Measurements from ENCODE around the gene APC2.

Gene APC2

GRCh38 chr19:1483131-1483978 lies 33.4 kb downstream of the APC2 start:
- Histone ChIP-seq H3K4me1 (peaks cover 0 to 12% (median 9%) of the 10 kb centered on the region in 4 donors), H3K27me3 (peaks cover 0 to 9% of the 10 kb centered on the region in 2 donors), H3K4me3 (no peak overlapping the region), H3K27ac (no peak overlapping the region), H3K36me3 (no peaks in the 10 kb centered on the region), H3K9me3 (no peaks in the 10 kb centered on the region)
- TF ChIP-seq CTCF (IDR thresholded peaks at IDR 0.05), result no peak
- intact Hi-C loops (cut with DNase I; ENCODE audit: low total_unique reads), result no loop called here
- DNase-seq, result no peak

GRCh38 chr19:1483979-1484428 lies 34.1 kb downstream of the APC2 start:
- DNase-seq, result no peak
- Histone ChIP-seq H3K36me3 (no peaks in the 10 kb centered on the region), H3K4me1 (peaks cover 0 to 8% (median 5%) of the 10 kb centered on the region in 4 donors), H3K27me3 (peaks cover 0 to 9% of the 10 kb centered on the region in 2 donors), H3K9me3 (no peaks in the 10 kb centered on the region), H3K4me3 (no peak overlapping the region), H3K27ac (no peak overlapping the region)
- no peak for TF ChIP-seq CTCF (IDR thresholded peaks at IDR 0.05)
- intact Hi-C loops (cut with DNase I; ENCODE audit: low total_unique reads), result no loop called here

- intact Hi-C loops (cut with DNase I; ENCODE audit: low total_unique reads), result no loop called here
- H3K27ac ChIP-seq, result no peak overlapping the region
- H3K4me3 ChIP-seq, result no peak overlapping the region
- H3K36me3 ChIP-seq, result no peaks in the 10 kb centered on the region
- no peaks in the 10 kb centered on the region for H3K9me3 ChIP-seq
- DNase-seq, result no peak
- no peak for TF ChIP-seq CTCF (IDR thresholded peaks at IDR 0.05)
- H3K27me3 ChIP-seq, result peaks cover 0 to 18% of the 10 kb centered on the region in 2 donors
- peaks cover 0 to 21% (median 16%) of the 10 kb centered on the region in 4 donors for H3K4me1 ChIP-seq
Observed at GRCh38 chr19:1486720-1487575, 37.0 kb downstream of the APC2 start.

- Histone ChIP-seq H3K4me1 (peaks cover 0 to 21% (median 16%) of the 10 kb centered on the region in 4 donors), H3K4me3 (no peak overlapping the region), H3K27ac (no peak overlapping the region), H3K27me3 (peaks cover 0 to 17% of the 10 kb centered on the region in 2 donors), H3K36me3 (no peaks in the 10 kb centered on the region), H3K9me3 (no peaks in the 10 kb centered on the region)
- no peak for TF ChIP-seq CTCF (IDR thresholded peaks at IDR 0.05)
- DNase-seq, result no peak
- intact Hi-C loops (cut with DNase I; ENCODE audit: low total_unique reads), result no loop called here
Observed at GRCh38 chr19:1487576-1488281, 37.8 kb downstream of the APC2 start.

GRCh38 chr19:1488282-1488601 lies 38.3 kb downstream of the APC2 start:
- H3K36me3 ChIP-seq, result no peaks in the 10 kb centered on the region
- intact Hi-C loops (cut with DNase I; ENCODE audit: low total_unique reads), result no loop called here
- H3K27me3 ChIP-seq, result peaks cover 0 to 22% of the 10 kb centered on the region in 2 donors
- no peak overlapping the region for H3K27ac ChIP-seq
- H3K4me1 ChIP-seq, result peaks cover 0 to 21% (median 16%) of the 10 kb centered on the region in 4 donors
- no peak for TF ChIP-seq CTCF (IDR thresholded peaks at IDR 0.05)
- H3K4me3 ChIP-seq, result no peak overlapping the region
- H3K9me3 ChIP-seq, result no peaks in the 10 kb centered on the region
- DNase-seq, result no peak
